ENCODE measurements around the gene RPS6KA2. TPM values are rescaled to one million over a fixed set of nuclear protein-coding genes. Genes with fewer than 3 reads are reported as not detected.
A peak's percentile ranks its signal among the peaks of the same experiment; 100 is the strongest.

The RPS6KA2 gene
- total RNA-seq, 2 donors from 2014 or later = 28.1 to 28.5 TPM

- no peak overlapping the region for H3K27ac Mint-ChIP-seq
- DNase-seq = no peak
- no peak overlapping the region for H3K4me3 Mint-ChIP-seq
- H3K36me3 Mint-ChIP-seq (ENCODE audit: insufficient read depth in 2 of 2) = peaks cover 0 to 1% of the 10 kb centered on the region in 2 donors
- H3K4me1 Mint-ChIP-seq (ENCODE audit: low read depth) = peaks cover 18% of the 10 kb centered on the region
- no peak for ATAC-seq (replicated peaks in 1 of 2)
- no peaks in the 10 kb centered on the region for H3K9me3 Mint-ChIP-seq
- H3K27me3 Mint-ChIP-seq (ENCODE audit: low read depth) = no peaks in the 10 kb centered on the region
Measured at GRCh38 chr6:166500246-166500645, 126.8 kb downstream of the RPS6KA2 start.

- peak; percentile 70 to 78 for ATAC-seq (replicated peaks in 1 of 2)
- Mint-ChIP-seq H3K27ac (peak overlapping the region; percentile 83), H3K4me1 (ENCODE audit: low read depth) (peaks cover 25% of the 10 kb centered on the region), H3K27me3 (ENCODE audit: low read depth) (no peaks in the 10 kb centered on the region), H3K9me3 (no peaks in the 10 kb centered on the region), H3K36me3 (ENCODE audit: insufficient read depth in 2 of 2) (peaks cover 0 to 1% of the 10 kb centered on the region in 2 donors), H3K4me3 (peak overlapping the region in 1 of 2 donors; percentile 36)
- peak in 1 of 2 donors; percentile 25 for DNase-seq
Measured at GRCh38 chr6:166499350-166500163, 127.5 kb downstream of the RPS6KA2 start.

GRCh38 chr6:166498661-166499349, 128.2 kb downstream of the RPS6KA2 start:
- Mint-ChIP-seq H3K27me3 (ENCODE audit: low read depth) (no peaks in the 10 kb centered on the region), H3K9me3 (no peaks in the 10 kb centered on the region), H3K4me3 (no peak overlapping the region), H3K36me3 (ENCODE audit: insufficient read depth in 2 of 2) (peaks cover 0 to 1% of the 10 kb centered on the region in 2 donors), H3K27ac (no peak overlapping the region), H3K4me1 (ENCODE audit: low read depth) (peaks cover 25% of the 10 kb centered on the region)
- no peak for DNase-seq
- ATAC-seq (replicated peaks in 1 of 2) = no peak

DNA sequence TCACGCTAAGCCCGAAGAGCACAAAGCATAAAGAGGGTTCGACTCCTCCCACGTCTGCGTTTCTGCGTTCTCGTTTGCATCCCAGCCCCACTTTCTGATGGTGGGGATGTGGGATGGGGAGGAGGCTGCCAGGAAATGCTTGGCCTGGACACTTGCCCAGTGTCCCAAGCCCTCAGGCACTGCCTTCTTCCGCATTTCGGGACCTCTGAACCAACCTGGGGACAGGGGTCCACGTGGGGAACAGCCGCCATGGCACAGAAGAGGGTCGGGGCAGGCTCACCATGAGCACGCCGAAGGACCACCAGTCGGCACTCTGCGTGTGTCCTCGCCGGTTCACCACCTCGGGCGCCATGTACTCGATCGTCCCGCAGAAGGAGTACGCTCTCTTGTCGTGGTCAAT, 128.8 kb downstream of the RPS6KA2 start:
- H3K4me1 Mint-ChIP-seq (ENCODE audit: low read depth) = peaks cover 25% of the 10 kb centered on the region
- no peak for ATAC-seq (replicated peaks in 1 of 2)

DNA sequence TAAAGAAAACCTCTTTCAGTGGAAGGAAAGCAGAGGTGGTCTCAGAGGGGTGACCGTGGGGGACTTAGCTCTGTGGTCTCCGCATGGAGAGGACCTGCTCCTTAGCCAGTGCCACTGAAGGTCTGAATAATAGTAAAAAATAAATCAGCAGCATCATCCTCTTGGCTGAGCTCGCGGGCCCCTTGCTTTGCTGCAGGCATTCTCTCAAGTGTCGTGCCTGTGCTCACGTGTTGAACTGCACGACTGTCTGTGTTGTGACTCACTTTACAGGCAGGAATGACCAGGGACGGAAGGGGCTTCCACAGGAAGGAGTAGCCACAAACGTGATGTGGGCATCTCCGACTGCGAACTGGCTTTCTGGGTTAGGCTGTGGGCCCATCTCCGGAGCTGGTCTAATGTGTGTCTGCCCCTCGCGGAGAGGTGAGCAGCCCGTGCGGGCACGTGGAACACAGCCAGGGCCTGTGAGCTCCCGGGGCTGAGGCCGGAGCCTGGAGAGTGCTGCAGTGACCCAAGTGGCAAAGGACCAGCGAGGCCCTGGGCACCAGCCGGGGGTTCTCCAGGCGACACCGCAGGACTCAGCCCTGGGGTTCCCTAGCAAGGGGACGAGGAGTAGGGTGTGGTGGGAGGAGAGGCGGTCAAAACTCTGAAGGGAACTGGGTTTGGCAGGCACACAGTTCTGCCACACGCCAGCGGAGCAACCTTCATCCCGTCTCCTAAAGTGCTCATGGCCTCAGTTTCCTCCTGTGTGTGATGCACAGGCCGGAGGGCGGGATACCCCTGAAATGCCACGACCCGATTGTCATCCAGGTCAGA, 129.8 kb downstream of the RPS6KA2 start:
- ATAC-seq (replicated peaks in 1 of 2) = no peak
- no peaks in the 10 kb centered on the region for H3K27me3 Mint-ChIP-seq (ENCODE audit: low read depth)
- no peaks in the 10 kb centered on the region for H3K9me3 Mint-ChIP-seq

More for the DNA sequence above, 128.8 kb downstream of the RPS6KA2 start:
- Mint-ChIP-seq H3K9me3 (no peaks in the 10 kb centered on the region), H3K27me3 (ENCODE audit: low read depth) (no peaks in the 10 kb centered on the region), H3K27ac (no peak overlapping the region), H3K4me3 (no peak overlapping the region), H3K36me3 (ENCODE audit: insufficient read depth in 2 of 2) (peaks cover 0 to 1% of the 10 kb centered on the region in 2 donors)
- DNase-seq = no peak

DNA sequence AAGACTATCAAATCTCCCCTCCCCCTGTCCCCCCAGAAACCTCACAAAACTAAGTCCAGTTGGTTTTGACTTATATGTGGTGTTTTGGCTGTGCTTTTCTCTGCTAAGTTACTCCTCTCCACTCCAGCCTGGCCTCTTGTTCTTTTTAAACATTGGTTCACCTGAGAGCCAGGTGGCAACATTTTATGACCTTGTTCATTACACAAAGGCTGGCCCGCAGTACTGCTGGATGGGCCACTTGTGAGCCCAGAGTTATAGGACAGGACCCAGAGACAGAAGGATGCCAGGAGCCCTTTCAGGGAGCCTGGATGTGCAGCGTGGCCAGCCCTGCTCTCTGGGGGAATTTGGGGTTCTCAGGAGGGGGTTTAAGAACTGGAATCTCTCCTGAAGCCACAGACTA, 130.6 kb downstream of the RPS6KA2 start:
- DNase-seq (no peak), ATAC-seq (replicated peaks in 1 of 2) (no peak)
- Mint-ChIP-seq H3K9me3 (no peaks in the 10 kb centered on the region), H3K36me3 (ENCODE audit: insufficient read depth in 2 of 2) (peaks cover 0 to 1% of the 10 kb centered on the region in 2 donors), H3K4me1 (ENCODE audit: low read depth) (peaks cover 25% of the 10 kb centered on the region), H3K27ac (no peak overlapping the region), H3K4me3 (no peak overlapping the region), H3K27me3 (ENCODE audit: low read depth) (no peaks in the 10 kb centered on the region)

More for the DNA sequence above, 129.8 kb downstream of the RPS6KA2 start:
- DNase-seq = no peak
- Mint-ChIP-seq H3K36me3 (ENCODE audit: insufficient read depth in 2 of 2) (peaks cover 0 to 1% of the 10 kb centered on the region in 2 donors), H3K4me1 (ENCODE audit: low read depth) (peaks cover 25% of the 10 kb centered on the region), H3K4me3 (no peak overlapping the region), H3K27ac (no peak overlapping the region)

- no peak overlapping the region for H3K4me3 Mint-ChIP-seq
- ATAC-seq (replicated peaks in 1 of 2) (no peak), DNase-seq (no peak)
- H3K9me3 Mint-ChIP-seq = no peaks in the 10 kb centered on the region
- H3K27me3 Mint-ChIP-seq (ENCODE audit: low read depth) = no peaks in the 10 kb centered on the region
- peaks cover 25% of the 10 kb centered on the region for H3K4me1 Mint-ChIP-seq (ENCODE audit: low read depth)
- H3K36me3 Mint-ChIP-seq (ENCODE audit: insufficient read depth in 2 of 2) = peaks cover 0 to 1% of the 10 kb centered on the region in 2 donors
- no peak overlapping the region for H3K27ac Mint-ChIP-seq
Measured at GRCh38 chr6:166495487-166496314, 131.3 kb downstream of the RPS6KA2 start.

- Mint-ChIP-seq H3K4me1 (ENCODE audit: low read depth) (peaks cover 21% of the 10 kb centered on the region), H3K27ac (no peak overlapping the region), H3K9me3 (no peaks in the 10 kb centered on the region), H3K4me3 (peak overlapping the region; percentile 2 to 46), H3K27me3 (ENCODE audit: low read depth) (no peaks in the 10 kb centered on the region), H3K36me3 (ENCODE audit: insufficient read depth in 2 of 2) (peaks cover 0 to 1% of the 10 kb centered on the region in 2 donors)
- peak; percentile 47 to 57 for DNase-seq
- peak; percentile 43 for ATAC-seq (replicated peaks in 1 of 2)
Measured at GRCh38 chr6:166494757-166495486, 132.1 kb downstream of the RPS6KA2 start.

DNA sequence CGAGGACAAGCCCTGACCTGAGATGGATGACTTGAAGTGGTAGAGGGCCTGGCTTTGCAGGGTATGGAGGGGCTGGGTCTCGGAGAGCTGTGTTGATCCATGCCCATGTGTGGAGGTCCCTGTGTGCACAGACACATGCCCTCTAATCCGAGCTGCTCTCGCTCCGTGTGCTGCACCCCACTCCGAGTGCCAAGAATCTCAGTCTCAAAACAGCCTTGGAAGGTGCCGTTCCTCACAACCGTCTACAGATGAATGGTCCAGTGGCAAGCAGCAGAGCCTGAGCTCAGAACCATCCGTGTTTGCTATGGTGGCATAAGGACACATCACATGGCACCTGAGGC, 133.0 kb downstream of the RPS6KA2 start:
- DNase-seq (no peak), ATAC-seq (replicated peaks in 1 of 2) (no peak)
- no peak overlapping the region for H3K27ac Mint-ChIP-seq
- H3K4me3 Mint-ChIP-seq = no peak overlapping the region
- H3K36me3 Mint-ChIP-seq (ENCODE audit: insufficient read depth in 2 of 2) = peaks cover 2 to 5% of the 10 kb centered on the region in 2 donors
- no peaks in the 10 kb centered on the region for H3K27me3 Mint-ChIP-seq (ENCODE audit: low read depth)
- H3K9me3 Mint-ChIP-seq = no peaks in the 10 kb centered on the region
- peaks cover 13% of the 10 kb centered on the region for H3K4me1 Mint-ChIP-seq (ENCODE audit: low read depth)

GRCh38 chr6:166493427-166494100, 133.5 kb downstream of the RPS6KA2 start:
- no peaks in the 10 kb centered on the region for H3K27me3 Mint-ChIP-seq (ENCODE audit: low read depth)
- peaks cover 2 to 6% of the 10 kb centered on the region in 2 donors for H3K36me3 Mint-ChIP-seq (ENCODE audit: insufficient read depth in 2 of 2)
- no peak overlapping the region for H3K4me3 Mint-ChIP-seq
- DNase-seq (no peak), ATAC-seq (replicated peaks in 1 of 2) (no peak)
- no peaks in the 10 kb centered on the region for H3K9me3 Mint-ChIP-seq
- H3K27ac Mint-ChIP-seq = no peak overlapping the region
- H3K4me1 Mint-ChIP-seq (ENCODE audit: low read depth) = peaks cover 9% of the 10 kb centered on the region

DNA sequence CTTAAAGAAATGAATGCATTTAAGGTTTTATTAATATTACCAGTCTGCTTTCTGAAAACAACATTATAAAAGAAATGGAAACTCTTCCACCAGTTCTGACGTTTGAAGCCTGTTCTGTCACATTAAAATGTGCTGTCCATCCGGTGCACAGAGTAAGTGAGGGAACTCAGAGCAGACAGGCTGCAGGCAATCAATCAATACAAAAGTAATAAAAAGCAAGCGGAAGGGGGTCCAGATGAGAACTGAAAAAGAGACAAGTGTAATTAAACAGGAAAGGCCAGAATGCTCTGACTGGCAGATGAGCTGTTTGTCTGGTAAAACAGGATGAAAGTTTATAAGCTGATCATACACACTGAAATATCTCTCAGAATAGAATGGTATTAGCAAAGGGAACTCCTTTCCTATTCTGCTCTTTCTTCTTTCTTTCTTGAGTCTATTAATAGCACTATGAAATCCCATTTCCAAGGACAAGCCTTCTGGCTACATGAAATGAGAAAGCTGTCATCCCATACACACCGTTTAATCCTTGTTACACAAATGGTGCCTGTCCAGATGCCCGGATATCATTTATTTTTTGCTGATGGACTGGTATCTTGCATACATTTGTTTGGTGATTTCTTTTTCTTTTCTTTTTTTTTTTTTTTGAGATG, 134.8 kb downstream of the RPS6KA2 start:
- DNase-seq (no peak), ATAC-seq (replicated peaks in 1 of 2) (no peak)
- Mint-ChIP-seq H3K27me3 (ENCODE audit: low read depth) (no peaks in the 10 kb centered on the region), H3K9me3 (peaks cover 3 to 6% of the 10 kb centered on the region in 2 donors), H3K4me1 (ENCODE audit: low read depth) (peaks cover 22% of the 10 kb centered on the region), H3K4me3 (no peak overlapping the region), H3K36me3 (ENCODE audit: insufficient read depth in 2 of 2) (peaks cover 9 to 17% of the 10 kb centered on the region in 2 donors), H3K27ac (no peak overlapping the region)

Data from activated T-cell treated with anti-CD3 and anti-CD28 coated beads, Interleukin-2, amount 50 U/mL, for 72 hours (primary cell).